Smooth muscle cell (in vitro differentiated cells): ENCODE data around the gene FMNL1. TPM values are rescaled to one million over a fixed set of nuclear protein-coding genes. Genes with fewer than 3 reads are reported as not detected.
A peak's percentile ranks its signal among the peaks of the same experiment; 100 is the strongest.

Experiments
- DNase-seq: peaks from one replicate; lab custom pipeline; 2025; ENCODE audit not compliant: unreplicated experiment; lab: John Stamatoyannopoulos, UW
- H2AFZ ChIP-seq: fragments of 200-600 bp; sonication (generic); 2 replicates; pipeline ENCODE4 v1.6.0; 2016; ENCODE audit warnings: antibody characterized with exemption, low read depth, mild to moderate bottlenecking
- H3F3A ChIP-seq: fragments of 200-600 bp; sonication (generic); 2 replicates; pipeline ENCODE4 v1.6.0; 2017; ENCODE audit warnings: antibody characterized with exemption, low read depth
- H3K27ac ChIP-seq: fragments of 200-600 bp; sonication (generic); 2 replicates; pipeline ENCODE4 v1.5.1; 2016; ENCODE audit warnings: low read depth, mild to moderate bottlenecking
- H3K27me3 ChIP-seq: fragments of 200-600 bp; sonication (generic); 2 replicates; pipeline ENCODE4 v1.6.1; 2016; ENCODE audit warnings: low read depth, mild to moderate bottlenecking
- H3K36me3 ChIP-seq: fragments of 200-600 bp; sonication (generic); 2 replicates; pipeline ENCODE4 v1.5.1; 2016; ENCODE audit warnings: low read depth
- H3K4me1 ChIP-seq: fragments of 200-600 bp; sonication (generic); 2 replicates; pipeline ENCODE4 v1.5.1; 2016; ENCODE audit warnings: low read depth
- H3K4me2 ChIP-seq: fragments of 200-600 bp; sonication (generic); 2 replicates; pipeline ENCODE4 v1.6.0; 2016; ENCODE audit warnings: mild to moderate bottlenecking
- H3K4me3 ChIP-seq: fragments of 200-600 bp; sonication (generic); 2 replicates; pipeline ENCODE4 v1.5.1; 2016; ENCODE audit warnings: mild to moderate bottlenecking
- H3K79me2 ChIP-seq: fragments of 200-600 bp; sonication (generic); 2 replicates; pipeline ENCODE4 v1.6.0; 2016; ENCODE audit warnings: low read depth, mild to moderate bottlenecking
- H3K9ac ChIP-seq: fragments of 200-600 bp; sonication (generic); 2 replicates; pipeline ENCODE4 v1.6.0; 2016; ENCODE audit warnings: low read depth
- H3K9me3 ChIP-seq: fragments of 200-600 bp; sonication (generic); replicated peaks from 2 replicates; pipeline ENCODE4 v1.5.1; 2016; ENCODE audit warnings: low read depth
- H4K20me1 ChIP-seq: fragments of 200-600 bp; sonication (generic); 2 replicates; pipeline ENCODE4 v1.6.0; 2016; ENCODE audit warnings: low read depth
- CTCF ChIP-seq: fragments of 200-600 bp; sonication (generic); IDR thresholded peaks from 2 replicates; pipeline ENCODE4 v1.5.1; 2017; ENCODE audit warnings: borderline replicate concordance, mild to moderate bottlenecking, antibody characterized with exemption; ENCODE audit not compliant: insufficient read depth, poor library complexity, severe bottlenecking
- WGBS: methylation state at CpG from one replicate; pipeline ENCODE4 v1.1.7; 2016; ENCODE audit warnings: low lambda C conversion rate; 5-methylcytosine and 5-hydroxymethylcytosine counted together
- polyA plus RNA-seq: library from polyadenylated mRNA; unstranded; fragments of >200 nt; fragmentation: Nextera tagmentation; extraction: Ambion mirVana; gene quantifications from 2 replicates; pipeline ENCODE4 v1.2.1, GENCODE V29; 2016
- total RNA-seq: library from RNA; depleted of rRNA; stranded (reverse); fragments of >200 nt; gene quantifications from 2 replicates; pipeline ENCODE4 v1.2.3, GENCODE V29; 2014

The FMNL1 gene
- total and polyA plus RNA-seq, 2 experiments from 2014 or later, result 0.37 to 0.90 TPM

- no peaks in the 10 kb centered on the region for H3K79me2 ChIP-seq
- H3K27me3 ChIP-seq, result no peaks in the 10 kb centered on the region
- peak overlapping the region; percentile 20 for H3K4me2 ChIP-seq
- H3K36me3 ChIP-seq, result no peaks in the 10 kb centered on the region
- H3K9ac ChIP-seq, result no peak overlapping the region
- no peak overlapping the region for H3K27ac ChIP-seq
- 84% methylated on average over 3 of the region's 3 CpGs for WGBS
- H3F3A ChIP-seq, result peaks cover 5% of the 10 kb centered on the region
- H3K4me3 ChIP-seq, result no peak overlapping the region
- TF ChIP-seq CTCF, result no peak
- no peak overlapping the region for H2AFZ ChIP-seq
- H4K20me1 ChIP-seq, result no peaks in the 10 kb centered on the region
- no peak for DNase-seq
- peaks cover 23% of the 10 kb centered on the region for H3K4me1 ChIP-seq
- H3K9me3 ChIP-seq, result no peaks in the 10 kb centered on the region
Observed at GRCh38 chr17:45175759-45176115, 45.9 kb upstream of the FMNL1 start.

- Histone ChIP-seq H3K79me2 (no peaks in the 10 kb centered on the region), H2AFZ (no peak overlapping the region), H3K4me1 (peaks cover 5% of the 10 kb centered on the region), H3K4me2 (no peak overlapping the region), H3K27me3 (no peaks in the 10 kb centered on the region), H3K36me3 (no peaks in the 10 kb centered on the region), H3F3A (no peaks in the 10 kb centered on the region), H3K4me3 (no peak overlapping the region), H3K27ac (no peak overlapping the region), H3K9ac (no peak overlapping the region), H3K9me3 (no peaks in the 10 kb centered on the region), H4K20me1 (no peaks in the 10 kb centered on the region)
- 81% methylated on average over 7 of the region's 7 CpGs for WGBS
- no peak for TF ChIP-seq CTCF
- DNase-seq, result no peak
Observed at GRCh38 chr17:45177563-45177962, 44.1 kb upstream of the FMNL1 start.

- Histone ChIP-seq H3K27ac (no peak overlapping the region), H3K9ac (no peak overlapping the region), H3K4me3 (no peak overlapping the region), H2AFZ (no peak overlapping the region), H3K36me3 (no peaks in the 10 kb centered on the region), H4K20me1 (no peaks in the 10 kb centered on the region), H3K9me3 (no peaks in the 10 kb centered on the region), H3K4me1 (no peaks in the 10 kb centered on the region), H3K79me2 (no peaks in the 10 kb centered on the region), H3F3A (no peaks in the 10 kb centered on the region), H3K4me2 (no peak overlapping the region), H3K27me3 (no peaks in the 10 kb centered on the region)
- DNase-seq, result no peak
- no peak for TF ChIP-seq CTCF
- 91% methylated on average over 5 of the region's 5 CpGs for WGBS
Observed at GRCh38 chr17:45184144-45184543, 37.5 kb upstream of the FMNL1 start.

DNA sequence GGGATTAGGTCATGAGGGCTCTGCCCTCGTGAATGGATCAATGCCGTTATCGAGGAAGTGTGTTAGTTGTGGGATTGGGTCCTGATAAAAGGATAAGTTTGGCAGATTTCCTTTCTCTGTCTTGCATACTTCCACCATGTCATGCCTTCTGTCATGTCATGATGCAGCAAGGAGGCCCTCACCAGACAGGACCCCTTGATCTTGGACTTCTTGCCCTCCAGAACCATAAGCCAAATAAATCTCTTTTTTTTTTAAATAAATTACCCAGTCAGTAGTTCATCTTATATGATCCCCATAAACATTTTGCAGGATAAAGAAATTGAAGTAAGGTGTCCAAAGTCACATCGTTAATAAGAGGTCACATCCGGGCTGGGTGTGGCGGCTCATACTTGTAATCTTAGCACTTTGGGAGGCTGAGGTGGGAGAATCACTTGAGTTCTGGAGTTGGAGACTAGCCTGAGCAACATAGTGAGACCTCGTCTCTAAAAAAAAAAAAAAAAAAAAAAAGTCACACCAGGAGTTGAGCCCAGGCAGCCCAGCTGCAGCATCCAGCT is 34.8 kb upstream of the FMNL1 start:
- no peaks in the 10 kb centered on the region for H4K20me1 ChIP-seq
- H3K27ac ChIP-seq, result no peak overlapping the region
- no peak for TF ChIP-seq CTCF
- no peaks in the 10 kb centered on the region for H3K9me3 ChIP-seq
- H3K4me2 ChIP-seq, result no peak overlapping the region
- H3K4me3 ChIP-seq, result no peak overlapping the region
- 58% methylated on average over 7 of the region's 7 CpGs for WGBS
- H3K9ac ChIP-seq, result no peak overlapping the region
- H2AFZ ChIP-seq, result no peak overlapping the region
- no peak for DNase-seq
- no peaks in the 10 kb centered on the region for H3K79me2 ChIP-seq
- H3K27me3 ChIP-seq, result no peaks in the 10 kb centered on the region
- H3K36me3 ChIP-seq, result no peaks in the 10 kb centered on the region
- no peaks in the 10 kb centered on the region for H3F3A ChIP-seq
- no peaks in the 10 kb centered on the region for H3K4me1 ChIP-seq
